22Rv1 (cell line): Measurements from ENCODE around the gene LHX3.

Experiments
- H3K27ac ChIP-seq: fragments of 450-650 bp; 2 replicates; pipeline ENCODE4 v1.5.1; 2017
- ZFX ChIP-seq: fragments of 450-650 bp; IDR thresholded peaks from 2 replicates; pipeline ENCODE4 v1.6.1; 2017; ENCODE audit warnings: antibody characterized with exemption, borderline replicate concordance
- TF ChIP-seq, protein P1 (sequence below): fragments of 450-650 bp; IDR thresholded peaks from 2 replicates; pipeline ENCODE4 v1.5.1; 2017; ENCODE audit warnings: mild to moderate bottlenecking

Gene LHX3

DNA sequence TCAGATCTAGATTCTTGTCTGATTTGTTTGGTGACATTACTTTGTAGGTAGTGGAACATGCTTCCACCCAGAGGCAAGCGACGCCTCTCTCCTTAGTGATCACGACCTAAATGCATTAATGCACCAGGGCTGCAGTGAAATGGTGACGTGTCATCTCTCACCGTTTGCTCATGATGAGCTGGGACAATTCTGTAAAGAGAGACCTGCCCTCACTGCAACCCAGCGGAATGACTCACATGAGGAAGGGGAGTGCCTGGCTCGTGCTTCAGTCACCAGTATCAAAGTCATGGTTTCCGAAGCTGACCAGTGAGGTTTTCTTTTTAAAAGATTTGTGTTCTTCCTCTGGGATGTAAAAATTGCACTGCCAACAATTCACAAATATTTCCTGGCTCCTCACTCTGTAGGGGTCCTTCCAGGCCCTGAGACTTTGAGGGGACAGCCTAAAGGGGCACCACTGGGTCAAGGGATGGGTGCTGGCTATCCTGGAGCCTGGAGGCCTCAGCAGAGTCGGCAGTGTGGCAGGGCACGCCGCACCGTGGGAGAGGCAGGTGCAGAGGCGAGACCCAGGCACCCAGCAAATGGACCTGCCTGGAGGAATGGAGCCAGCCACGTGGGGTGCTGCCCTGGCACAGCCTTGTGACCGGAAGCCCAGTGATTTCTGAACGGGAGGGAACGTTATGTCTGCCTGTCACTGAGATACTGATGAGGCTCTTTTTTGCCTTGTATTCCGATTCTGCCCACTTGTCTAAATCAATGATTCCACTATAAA lies 23.4 kb upstream of the LHX3 start:
- TF ChIP-seq, protein P1, sequence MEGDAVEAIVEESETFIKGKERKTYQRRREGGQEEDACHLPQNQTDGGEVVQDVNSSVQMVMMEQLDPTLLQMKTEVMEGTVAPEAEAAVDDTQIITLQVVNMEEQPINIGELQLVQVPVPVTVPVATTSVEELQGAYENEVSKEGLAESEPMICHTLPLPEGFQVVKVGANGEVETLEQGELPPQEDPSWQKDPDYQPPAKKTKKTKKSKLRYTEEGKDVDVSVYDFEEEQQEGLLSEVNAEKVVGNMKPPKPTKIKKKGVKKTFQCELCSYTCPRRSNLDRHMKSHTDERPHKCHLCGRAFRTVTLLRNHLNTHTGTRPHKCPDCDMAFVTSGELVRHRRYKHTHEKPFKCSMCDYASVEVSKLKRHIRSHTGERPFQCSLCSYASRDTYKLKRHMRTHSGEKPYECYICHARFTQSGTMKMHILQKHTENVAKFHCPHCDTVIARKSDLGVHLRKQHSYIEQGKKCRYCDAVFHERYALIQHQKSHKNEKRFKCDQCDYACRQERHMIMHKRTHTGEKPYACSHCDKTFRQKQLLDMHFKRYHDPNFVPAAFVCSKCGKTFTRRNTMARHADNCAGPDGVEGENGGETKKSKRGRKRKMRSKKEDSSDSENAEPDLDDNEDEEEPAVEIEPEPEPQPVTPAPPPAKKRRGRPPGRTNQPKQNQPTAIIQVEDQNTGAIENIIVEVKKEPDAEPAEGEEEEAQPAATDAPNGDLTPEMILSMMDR = no peak
- no peak overlapping the region for H3K27ac ChIP-seq

DNA sequence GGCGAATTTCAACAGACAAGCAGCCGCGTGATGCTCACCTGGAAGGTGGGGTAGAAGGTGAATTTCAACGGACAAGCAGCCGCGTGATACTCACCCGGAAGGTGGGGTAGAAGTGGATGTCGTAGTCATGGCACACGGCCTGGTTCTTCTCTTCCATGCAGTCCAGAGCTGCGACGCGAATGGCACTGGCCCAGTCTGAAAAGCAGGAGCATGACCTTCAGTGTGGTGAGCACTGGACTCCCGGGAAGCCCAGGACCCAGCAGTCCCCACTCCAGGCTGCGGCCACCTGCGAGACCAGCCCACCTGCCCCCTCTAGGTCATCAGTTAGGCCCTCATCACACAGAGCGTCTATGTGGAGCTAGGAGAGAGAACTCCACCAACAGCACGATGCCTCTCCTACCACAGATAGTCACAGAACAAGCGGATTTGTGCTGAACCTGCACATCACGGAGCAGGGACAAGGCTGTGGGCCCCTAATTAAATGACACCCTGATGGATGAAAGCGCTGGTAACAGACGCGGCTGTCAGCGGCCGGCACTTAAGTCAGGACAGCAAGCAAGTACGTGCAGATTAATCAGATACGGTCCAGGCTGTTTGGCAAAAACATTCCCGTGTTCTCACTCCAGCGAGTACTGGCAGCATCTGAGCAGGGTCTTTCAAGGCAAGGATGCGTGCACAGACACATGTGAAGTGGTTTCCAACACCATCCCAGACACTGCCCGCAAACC lies 21.9 kb upstream of the LHX3 start:
- no peak overlapping the region for H3K27ac ChIP-seq
- no peak for TF ChIP-seq ZFX
- TF ChIP-seq, protein P1 = no peak

DNA sequence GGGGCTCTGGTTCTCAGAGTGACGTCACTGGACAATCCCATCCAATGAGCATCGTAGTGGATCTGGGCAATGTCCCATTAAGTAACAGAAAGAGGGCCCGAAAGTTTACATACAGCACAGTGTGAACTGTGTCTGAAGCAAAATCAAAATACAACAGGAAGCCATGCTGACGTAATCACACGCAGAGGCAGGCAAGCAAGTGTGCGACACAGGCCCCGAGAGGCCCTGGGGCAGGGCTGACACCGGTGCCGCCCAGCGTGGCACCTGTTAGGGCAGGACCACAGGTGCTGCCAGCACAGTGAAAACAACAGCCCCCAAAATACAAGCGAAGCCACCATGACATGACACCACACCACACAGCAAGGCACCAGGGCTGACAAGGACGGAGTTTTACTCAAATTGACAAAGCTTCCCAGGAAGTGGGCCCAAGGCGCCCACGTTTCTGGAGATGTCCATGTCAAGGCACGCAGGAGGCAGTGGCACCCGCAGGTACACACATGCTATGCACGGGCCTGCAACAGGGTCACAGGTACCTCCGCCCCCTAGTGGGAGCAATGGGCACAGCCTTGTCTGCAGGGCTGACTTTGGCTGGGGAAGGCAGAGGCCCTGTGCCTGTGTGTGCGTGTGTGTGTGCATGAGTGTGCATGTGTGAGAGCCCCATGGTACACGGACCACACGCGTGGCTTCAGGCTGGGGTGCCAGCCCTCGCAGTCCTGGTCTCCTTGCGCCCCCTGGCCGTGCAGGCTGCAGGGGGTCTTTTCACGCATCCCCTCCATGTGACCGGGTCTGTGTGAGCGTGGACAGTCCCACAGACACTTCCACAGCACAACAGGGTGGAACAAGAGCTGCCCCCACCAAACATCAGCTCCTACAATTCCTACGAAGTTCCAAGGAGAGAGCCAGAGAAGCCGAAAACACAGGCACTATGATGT lies 21.1 kb upstream of the LHX3 start:
- TF ChIP-seq ZFX = no peak
- TF ChIP-seq, protein P1 = peak; percentile 96
- no peak overlapping the region for H3K27ac ChIP-seq

DNA sequence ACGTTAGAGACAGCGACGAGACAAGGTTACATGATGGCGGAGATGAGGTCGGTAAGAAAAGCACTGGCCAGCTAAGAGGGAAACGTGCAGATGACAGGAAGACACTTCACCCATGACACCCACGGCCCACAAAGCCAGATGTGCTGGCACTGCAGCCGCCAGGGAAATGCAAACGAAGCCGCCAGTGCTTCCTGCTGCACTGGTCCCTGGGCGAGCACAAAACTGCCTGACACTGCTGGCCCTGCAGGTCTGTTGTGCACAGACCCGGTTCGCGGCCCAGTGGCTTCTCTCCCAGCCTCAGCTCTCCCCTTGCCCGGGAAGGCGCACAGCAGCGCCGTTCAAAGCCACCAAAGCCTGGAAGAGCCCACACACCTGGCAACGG lies 20.4 kb upstream of the LHX3 start:
- H3K27ac ChIP-seq = no peak overlapping the region
- TF ChIP-seq, protein P1 = no peak
- TF ChIP-seq ZFX = no peak

DNA sequence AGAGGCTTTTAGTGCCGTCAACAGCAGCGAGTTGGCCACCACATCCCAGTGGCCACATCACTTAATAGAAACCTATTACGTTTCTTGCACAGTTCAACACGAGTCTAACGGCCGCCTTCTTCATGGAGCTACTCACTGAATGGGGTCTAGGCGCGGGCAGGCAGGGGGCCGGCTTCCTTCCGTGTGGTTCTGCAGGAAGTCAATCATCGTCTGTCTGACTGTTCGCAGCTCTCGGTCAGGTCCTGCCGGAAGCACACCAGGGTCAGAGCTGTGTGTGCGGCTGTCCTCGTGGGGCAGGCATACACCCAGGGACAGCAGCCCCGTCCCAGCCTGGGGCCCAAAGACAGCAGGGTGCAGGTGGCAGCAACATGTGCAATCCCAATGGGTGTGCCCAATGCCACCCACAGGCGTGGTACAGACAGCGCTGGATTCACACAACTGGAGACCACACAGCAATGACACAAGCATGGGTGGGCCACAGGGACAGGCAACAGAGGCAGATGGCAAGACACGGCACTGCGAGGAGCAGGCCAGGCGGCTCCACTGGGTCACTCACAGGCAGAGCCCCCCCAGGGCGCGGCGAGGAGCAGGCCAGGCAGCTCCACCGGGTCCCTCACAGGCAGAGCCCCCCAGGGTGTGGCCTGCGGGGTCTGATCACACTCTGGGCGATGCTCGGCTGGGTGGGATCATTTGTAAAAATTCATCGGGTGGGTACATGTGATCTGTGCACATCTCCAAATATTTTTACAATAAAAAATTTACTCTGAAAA lies 19.1 kb upstream of the LHX3 start:
- no peak overlapping the region for H3K27ac ChIP-seq
- TF ChIP-seq, protein P1 = no peak
- no peak for TF ChIP-seq ZFX

DNA sequence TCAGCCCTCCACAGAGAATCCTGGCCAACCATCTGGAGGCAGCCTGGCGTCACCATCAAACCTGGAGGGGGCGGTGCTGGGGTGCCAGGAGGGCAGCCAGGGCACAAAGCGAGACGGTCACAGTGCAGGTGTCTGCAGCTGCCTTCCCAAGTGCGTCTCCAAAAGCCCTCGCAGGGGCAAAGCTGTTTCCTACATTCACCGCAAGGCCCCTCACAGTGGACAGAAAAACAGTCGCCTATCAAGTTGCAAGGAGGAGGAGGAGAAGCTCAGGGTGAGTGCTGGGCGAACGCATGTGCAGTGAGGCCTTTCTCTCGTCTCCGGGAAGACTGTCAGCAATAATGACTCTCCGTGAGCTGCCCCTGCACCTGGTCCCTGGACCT lies 18.0 kb upstream of the LHX3 start:
- no peak overlapping the region for H3K27ac ChIP-seq
- TF ChIP-seq, protein P1 = no peak
- TF ChIP-seq ZFX = no peak
